Kidney epithelial cell (primary cell): ENCODE data around the gene CLDN14. TPM values are rescaled to one million over a fixed set of nuclear protein-coding genes. Genes with fewer than 3 reads are reported as not detected.

ENCODE experiments used
- DNase-seq: peaks from one replicate; pipeline ENCODE4 v3.0.0-alpha.2; 2010; ENCODE audit warnings: low read depth
- H3K27me3 ChIP-seq: 2 replicates; pipeline ENCODE4 v1.6.0; 2011; ENCODE audit warnings: low read length; ENCODE audit not compliant: control insufficient read depth, insufficient read depth
- H3K36me3 ChIP-seq: 2 replicates; pipeline ENCODE4 v1.5.1; 2011; ENCODE audit warnings: low read length; ENCODE audit not compliant: control insufficient read depth, insufficient read depth
- H3K4me3 ChIP-seq: 2 replicates; pipeline ENCODE4 v1.5.1; 2011; ENCODE audit warnings: low read depth, mild to moderate bottlenecking, control low read depth, low read length
- total RNA-seq: library from RNA; depleted of rRNA; stranded (reverse); fragments of >200 nt; gene quantifications from 2 replicates; pipeline ENCODE4 v1.2.3, GENCODE V29; 2015
- TF ChIP-seq, protein P1 (sequence below): IDR thresholded peaks from 2 replicates; pipeline ENCODE4 v1.5.1; 2011; ENCODE audit warnings: mild to moderate bottlenecking, moderate library complexity, low read length, control low read depth, inconsistent platforms; ENCODE audit not compliant: insufficient read depth, poor library complexity, severe bottlenecking

CLDN14 gene
- total RNA-seq, 1 donor from 2014 or later, result 2.1 TPM

- Histone ChIP-seq H3K27me3 (peaks cover 6% of the 10 kb centered on the region), H3K36me3 (no peaks in the 10 kb centered on the region), H3K4me3 (no peak overlapping the region)
- TF ChIP-seq, protein P1, sequence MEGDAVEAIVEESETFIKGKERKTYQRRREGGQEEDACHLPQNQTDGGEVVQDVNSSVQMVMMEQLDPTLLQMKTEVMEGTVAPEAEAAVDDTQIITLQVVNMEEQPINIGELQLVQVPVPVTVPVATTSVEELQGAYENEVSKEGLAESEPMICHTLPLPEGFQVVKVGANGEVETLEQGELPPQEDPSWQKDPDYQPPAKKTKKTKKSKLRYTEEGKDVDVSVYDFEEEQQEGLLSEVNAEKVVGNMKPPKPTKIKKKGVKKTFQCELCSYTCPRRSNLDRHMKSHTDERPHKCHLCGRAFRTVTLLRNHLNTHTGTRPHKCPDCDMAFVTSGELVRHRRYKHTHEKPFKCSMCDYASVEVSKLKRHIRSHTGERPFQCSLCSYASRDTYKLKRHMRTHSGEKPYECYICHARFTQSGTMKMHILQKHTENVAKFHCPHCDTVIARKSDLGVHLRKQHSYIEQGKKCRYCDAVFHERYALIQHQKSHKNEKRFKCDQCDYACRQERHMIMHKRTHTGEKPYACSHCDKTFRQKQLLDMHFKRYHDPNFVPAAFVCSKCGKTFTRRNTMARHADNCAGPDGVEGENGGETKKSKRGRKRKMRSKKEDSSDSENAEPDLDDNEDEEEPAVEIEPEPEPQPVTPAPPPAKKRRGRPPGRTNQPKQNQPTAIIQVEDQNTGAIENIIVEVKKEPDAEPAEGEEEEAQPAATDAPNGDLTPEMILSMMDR, result no peak
- DNase-seq, result no peak
Measured at GRCh38 chr21:36522219-36522808, 42.4 kb upstream of the CLDN14 start.

- TF ChIP-seq, protein P1, result no peak
- Histone ChIP-seq H3K36me3 (no peaks in the 10 kb centered on the region), H3K27me3 (peaks cover 2% of the 10 kb centered on the region), H3K4me3 (no peak overlapping the region)
- DNase-seq, result no peak
Measured at GRCh38 chr21:36518883-36519492, 39.1 kb upstream of the CLDN14 start.

GRCh38 chr21:36517366-36518075, 37.6 kb upstream of the CLDN14 start:
- no peak for DNase-seq
- H3K4me3 ChIP-seq, result no peak overlapping the region
- peaks cover 2% of the 10 kb centered on the region for H3K27me3 ChIP-seq
- TF ChIP-seq, protein P1, result no peak
- no peaks in the 10 kb centered on the region for H3K36me3 ChIP-seq

GRCh38 chr21:36516281-36516680, 36.4 kb upstream of the CLDN14 start:
- TF ChIP-seq, protein P1, result no peak
- no peaks in the 10 kb centered on the region for H3K36me3 ChIP-seq
- no peak for DNase-seq
- no peak overlapping the region for H3K4me3 ChIP-seq
- no peaks in the 10 kb centered on the region for H3K27me3 ChIP-seq

DNA sequence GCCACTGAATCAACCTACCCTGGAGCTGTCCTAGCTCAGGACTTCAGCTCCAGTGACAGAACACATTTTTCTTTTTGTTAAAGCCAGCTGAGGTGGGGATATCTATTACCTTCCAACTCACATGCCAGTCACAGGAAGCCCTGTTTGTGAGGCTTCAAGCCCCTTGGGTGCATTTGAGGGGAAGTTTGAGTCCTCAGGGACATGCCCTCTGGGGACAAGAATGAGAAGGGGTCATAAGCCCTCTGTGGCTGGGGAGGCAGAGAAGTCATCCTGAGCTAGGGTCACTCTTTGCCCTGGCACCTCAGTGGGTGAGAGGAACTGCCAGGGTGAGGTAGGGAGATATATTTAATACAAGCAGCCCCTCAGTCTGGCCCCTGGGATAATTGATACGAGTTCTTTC, 33.5 kb upstream of the CLDN14 start:
- TF ChIP-seq, protein P1, result no peak
- H3K36me3 ChIP-seq, result no peaks in the 10 kb centered on the region
- H3K4me3 ChIP-seq, result no peak overlapping the region
- H3K27me3 ChIP-seq, result no peaks in the 10 kb centered on the region
- DNase-seq, result no peak
